GM08714 (cell line): ENCODE results near the gene SPARC.

ENCODE experiments used
- H3K4me3 ChIP-seq: fragments of 200-500 bp; sonication (Bioruptor generic); 2 replicates; pipeline ENCODE4 v1.5.1; 2014; ENCODE audit warnings: mild to moderate bottlenecking, low read length, inconsistent platforms
- ZNF274 ChIP-seq: IDR thresholded peaks from 2 replicates; pipeline ENCODE4 v1.6.1; 2012; ENCODE audit warnings: mild to moderate bottlenecking, low read depth, low read length

The SPARC gene

DNA sequence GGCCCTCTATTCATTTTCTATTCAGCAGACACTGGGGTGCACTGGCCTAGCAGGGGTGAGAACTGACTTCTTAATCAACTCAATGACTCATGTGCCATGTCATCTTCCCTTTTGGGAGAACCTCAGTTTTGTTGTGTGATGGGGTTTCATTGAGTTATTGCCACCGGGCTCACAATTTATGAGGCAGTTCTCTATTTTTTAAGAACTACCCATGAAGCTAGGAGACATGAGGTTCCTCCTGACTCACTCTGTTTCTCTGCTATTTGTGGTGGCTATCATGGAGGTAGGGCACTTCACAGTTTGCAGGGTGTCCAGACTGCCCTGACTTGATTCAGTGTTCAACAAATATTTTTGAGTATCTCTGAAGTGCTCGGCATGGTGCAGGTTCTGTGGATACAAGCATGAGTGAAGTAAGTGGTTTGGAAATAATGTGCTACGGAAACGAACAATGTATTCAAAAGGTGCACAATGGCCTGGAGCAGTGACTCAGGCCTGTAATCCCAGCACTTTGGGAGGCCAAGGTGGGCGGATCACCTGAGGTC lies 39.3 kb downstream of the SPARC start:
- TF ChIP-seq ZNF274 = no peak

GRCh38 chr5:151646334-151646733 lies 40.4 kb downstream of the SPARC start:
- TF ChIP-seq ZNF274 = no peak
- H3K4me3 ChIP-seq = no peak overlapping the region

More for the DNA sequence above, 39.3 kb downstream of the SPARC start:
- H3K4me3 ChIP-seq = no peak overlapping the region

- no peak overlapping the region for H3K4me3 ChIP-seq
- no peak for TF ChIP-seq ZNF274
Measured at GRCh38 chr5:151643388-151643787, 43.3 kb downstream of the SPARC start.

DNA sequence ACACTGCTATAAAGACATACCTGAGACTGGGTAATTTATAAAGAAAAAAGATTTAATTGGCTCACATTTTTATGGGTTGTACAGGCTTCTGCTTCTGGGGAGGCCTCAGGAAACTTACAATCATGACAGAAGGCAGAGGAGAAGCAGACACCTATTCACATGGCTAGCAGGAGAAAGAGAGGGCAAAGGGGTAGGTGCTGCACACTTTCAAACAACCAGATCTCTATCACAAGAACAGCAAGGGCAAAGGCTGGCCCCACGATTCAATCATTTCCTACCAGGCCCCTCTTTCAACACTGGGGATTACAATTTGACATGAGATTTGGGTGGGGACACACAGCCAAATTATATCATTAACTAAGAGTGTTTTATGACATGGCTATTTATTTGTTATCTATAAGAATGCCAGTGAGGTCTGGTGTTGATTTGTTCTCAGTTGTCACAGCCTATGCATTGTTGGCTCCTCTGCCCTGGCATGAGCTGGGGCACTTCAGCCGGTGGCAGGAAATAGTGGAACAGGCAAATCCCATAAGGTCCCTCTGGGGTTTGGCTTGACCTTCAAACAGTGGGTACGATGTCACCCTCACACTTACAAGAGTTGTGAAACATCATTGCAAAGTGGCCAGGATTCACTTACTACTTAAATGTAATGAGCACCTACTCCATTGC lies 44.1 kb downstream of the SPARC start:
- no peak overlapping the region for H3K4me3 ChIP-seq
- TF ChIP-seq ZNF274 = no peak

DNA sequence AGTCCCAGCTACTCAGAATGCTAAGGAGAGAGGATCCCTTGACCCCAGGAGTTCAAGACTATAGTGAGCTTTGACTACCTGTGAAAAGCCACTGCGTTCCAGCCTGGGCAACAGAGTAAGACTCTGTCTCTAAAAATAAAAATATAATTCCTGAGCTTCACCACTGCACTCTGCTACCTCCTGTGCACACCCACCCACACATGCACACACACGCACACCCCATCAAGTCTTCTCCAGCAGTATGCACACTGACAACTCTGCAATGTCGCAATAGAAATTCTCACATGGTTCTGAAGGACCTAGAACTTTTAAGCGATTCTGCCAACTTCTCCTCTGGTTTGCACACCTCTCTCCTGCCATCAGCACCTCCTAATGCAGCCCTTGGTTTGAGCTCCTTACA lies 48.1 kb downstream of the SPARC start:
- no peak for TF ChIP-seq ZNF274

GRCh38 chr5:151637676-151638075 lies 49.0 kb downstream of the SPARC start:
- no peak overlapping the region for H3K4me3 ChIP-seq

More for the DNA sequence above, 48.1 kb downstream of the SPARC start:
- no peak overlapping the region for H3K4me3 ChIP-seq

DNA sequence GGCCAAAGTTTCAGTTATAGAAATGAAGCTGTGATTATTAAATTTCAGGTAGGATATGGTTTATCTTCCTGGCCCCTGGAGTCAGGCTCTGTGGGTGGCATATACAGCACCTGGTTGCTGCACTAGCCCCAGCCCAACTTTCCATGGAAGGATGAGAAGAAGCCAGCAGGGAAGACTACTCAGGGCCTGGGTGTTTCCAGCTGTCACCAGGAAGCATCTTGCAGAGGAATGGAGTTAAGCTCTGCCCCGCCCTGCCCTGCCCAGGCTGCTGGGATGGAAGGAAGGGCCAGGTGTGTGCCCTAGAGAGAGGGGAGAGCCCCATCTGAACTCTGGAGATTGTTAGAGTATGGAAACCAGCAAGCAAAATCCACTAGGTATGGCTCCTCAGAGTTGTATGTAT lies 52.8 kb downstream of the SPARC start:
- H3K4me3 ChIP-seq = no peak overlapping the region
- no peak for TF ChIP-seq ZNF274

More at GRCh38 chr5:151637676-151638075, 49.0 kb downstream of the SPARC start:
- TF ChIP-seq ZNF274 = no peak

DNA sequence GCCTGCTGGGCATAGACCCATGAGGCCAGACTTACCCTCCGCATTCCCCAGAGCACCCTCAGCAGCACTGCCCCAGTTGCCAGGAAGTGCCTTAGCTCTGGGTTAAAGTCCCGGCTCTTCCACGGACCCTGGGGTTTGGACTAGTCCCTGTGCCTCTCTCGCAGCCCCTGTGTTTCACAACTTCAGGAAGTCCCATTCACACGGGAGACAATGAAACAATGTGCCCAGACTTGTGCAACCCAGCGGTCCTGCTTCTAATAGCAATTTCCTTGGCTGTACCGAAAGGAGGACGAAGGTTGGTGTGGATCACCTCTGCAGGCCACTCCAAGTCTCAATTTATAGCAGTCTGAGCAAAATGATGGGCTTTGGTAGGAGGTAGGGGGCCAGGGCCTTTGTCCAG lies 53.8 kb downstream of the SPARC start:
- no peak overlapping the region for H3K4me3 ChIP-seq
- no peak for TF ChIP-seq ZNF274

DNA sequence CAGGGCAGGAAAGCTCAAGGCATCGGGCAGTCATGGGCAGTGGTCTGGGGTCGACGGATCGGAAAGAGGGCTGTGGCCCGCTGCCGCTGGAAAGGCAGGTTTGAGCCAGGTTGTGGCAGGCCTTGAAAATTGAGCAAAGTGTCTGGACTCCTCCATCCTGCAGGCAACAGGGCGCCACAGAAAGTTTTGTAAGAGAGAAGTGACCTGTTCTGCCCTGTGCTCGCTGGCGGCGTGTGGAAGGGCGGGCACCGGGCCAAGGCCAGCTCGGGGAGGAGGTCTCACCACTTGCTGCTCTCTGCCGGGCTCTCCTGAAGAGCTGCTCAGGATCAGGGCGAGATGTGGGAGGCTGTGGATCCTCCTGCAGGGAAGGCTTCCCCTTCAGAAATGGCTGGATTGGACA lies 54.2 kb downstream of the SPARC start:
- no peak overlapping the region for H3K4me3 ChIP-seq
- no peak for TF ChIP-seq ZNF274

DNA sequence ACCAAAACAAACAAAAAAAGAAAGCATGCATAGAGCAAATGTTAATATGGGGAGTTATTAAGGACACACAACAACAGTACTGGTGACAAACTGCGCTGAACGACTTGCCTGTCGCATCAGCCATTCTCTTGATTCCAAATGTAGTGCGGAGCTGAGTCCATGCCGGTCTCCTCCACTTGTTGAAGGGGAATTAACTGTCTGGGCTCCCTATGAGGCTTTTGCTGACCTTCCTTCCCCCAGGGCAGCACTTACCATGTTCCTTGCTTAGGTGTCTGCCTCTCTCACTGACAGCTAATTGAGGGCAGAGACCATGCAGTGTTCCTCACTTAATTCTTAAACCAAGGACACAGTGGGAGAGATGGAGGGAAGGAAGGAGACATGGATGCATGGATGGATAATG lies 54.8 kb downstream of the SPARC start:
- no peak overlapping the region for H3K4me3 ChIP-seq
- no peak for TF ChIP-seq ZNF274

GRCh38 chr5:151630088-151630487 lies 56.6 kb downstream of the SPARC start:
- TF ChIP-seq ZNF274 = no peak
- no peak overlapping the region for H3K4me3 ChIP-seq

DNA sequence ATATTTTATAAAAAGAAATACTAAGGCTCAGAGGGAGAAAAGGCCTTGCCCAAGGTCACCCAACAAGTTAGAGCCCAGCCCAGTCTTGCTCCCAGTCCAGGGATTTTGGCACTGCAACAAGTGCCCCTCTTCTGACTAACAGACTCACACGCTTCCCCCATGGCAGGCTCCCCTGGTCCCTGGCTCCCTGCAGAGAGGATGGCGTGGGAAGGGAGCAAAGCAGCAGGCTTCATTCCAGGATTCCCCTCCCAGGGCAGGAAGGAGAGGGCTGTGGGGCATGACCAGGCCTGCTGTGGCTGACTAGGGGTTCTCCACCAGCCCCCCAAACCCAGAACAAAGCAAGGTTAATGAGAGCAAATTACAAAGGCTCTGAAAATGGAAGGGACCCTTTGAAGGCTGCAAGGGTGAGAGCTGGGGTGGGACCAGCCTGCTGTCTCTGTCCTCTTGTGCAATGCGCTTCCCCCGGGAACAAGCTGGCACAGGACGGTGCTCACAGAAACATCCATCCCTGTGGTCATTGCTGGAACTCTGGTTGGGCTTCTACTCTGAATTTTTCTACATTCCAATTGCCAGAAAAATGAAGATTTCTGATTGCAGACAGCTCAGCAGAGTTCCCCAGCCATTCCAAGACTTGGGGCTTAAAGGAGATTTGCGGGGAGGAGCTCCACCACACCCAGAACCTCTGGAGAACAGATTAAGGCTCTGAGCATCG lies 58.4 kb downstream of the SPARC start:
- no peak overlapping the region for H3K4me3 ChIP-seq

DNA sequence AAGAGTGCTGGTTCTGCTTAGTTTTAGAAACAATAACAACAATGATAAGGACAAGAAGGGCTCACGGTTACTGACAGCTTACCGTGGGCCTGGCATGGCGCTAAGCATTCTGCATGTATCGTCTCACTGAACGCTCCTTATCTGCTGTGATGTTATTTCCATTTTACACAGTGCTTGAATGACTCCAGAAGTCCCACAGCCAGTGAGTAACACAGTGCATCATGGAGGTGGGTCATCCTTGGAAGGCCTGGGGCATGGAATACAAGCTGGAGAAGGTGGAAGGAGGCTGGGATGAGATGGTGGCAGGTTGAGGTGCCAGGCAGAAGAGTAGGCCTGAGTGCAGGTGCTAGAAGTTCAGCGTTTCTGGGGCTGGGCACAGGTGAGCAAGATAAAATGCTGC lies 59.1 kb downstream of the SPARC start:
- no peak for TF ChIP-seq ZNF274
- H3K4me3 ChIP-seq = no peak overlapping the region

More for the DNA sequence above, 58.4 kb downstream of the SPARC start:
- no peak for TF ChIP-seq ZNF274

DNA sequence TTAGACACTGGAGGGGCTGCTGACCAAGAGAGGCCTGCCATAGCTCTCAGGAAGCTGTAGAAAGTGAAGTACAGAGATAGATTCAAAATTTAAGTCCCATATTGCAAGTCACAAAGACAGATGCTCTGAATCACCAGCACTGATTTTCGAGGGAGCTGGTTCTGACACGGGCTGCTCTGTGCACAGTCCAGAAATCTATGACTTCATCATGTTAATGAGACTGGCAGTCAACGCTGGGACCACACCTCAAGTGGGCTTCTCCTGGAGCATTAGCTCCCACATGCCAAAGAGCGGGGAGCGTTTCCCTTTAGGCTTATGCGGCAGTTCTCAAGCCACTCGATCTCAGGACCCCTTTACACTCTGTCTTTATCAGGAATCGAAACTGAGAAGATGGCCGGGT lies 61.4 kb downstream of the SPARC start:
- TF ChIP-seq ZNF274 = no peak
- H3K4me3 ChIP-seq = no peak overlapping the region

DNA sequence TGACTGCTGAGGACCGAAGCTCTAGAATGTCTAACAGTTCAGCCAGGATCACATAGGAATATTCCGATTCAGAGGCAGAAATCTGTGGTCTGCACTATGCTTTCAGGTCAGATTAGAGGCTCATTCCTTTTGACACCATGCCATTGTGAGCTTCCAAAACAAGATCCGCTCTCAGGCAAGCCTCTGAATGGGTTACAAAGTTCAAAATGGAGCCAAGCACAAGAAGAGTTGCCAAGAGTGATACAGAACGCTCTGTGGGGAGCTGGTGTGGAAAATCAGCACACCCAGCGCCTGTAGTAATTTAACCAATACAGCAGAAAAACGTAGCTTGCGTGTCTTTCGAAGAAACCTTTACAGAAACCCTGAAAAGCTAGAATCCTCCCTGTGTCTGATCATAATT lies 62.2 kb downstream of the SPARC start:
- no peak for TF ChIP-seq ZNF274
- H3K4me3 ChIP-seq = no peak overlapping the region
